Choroid plexus epithelial cell (primary cell): Measurements from ENCODE around the gene MGAT4B.

Source experiments
- DNase-seq: peaks from one replicate; pipeline ENCODE4 v3.0.0-alpha.2; 2010; ENCODE audit warnings: low read depth
- H3K4me3 ChIP-seq: 2 replicates; pipeline ENCODE4 v1.5.1; 2011; ENCODE audit warnings: low read depth, mild to moderate bottlenecking, control low read depth, low read length, moderate library complexity
- TF ChIP-seq, protein P1 (sequence below): conservative IDR thresholded peaks from 2 replicates; pipeline ENCODE4 v1.5.1; 2011; ENCODE audit warnings: low read depth, mild to moderate bottlenecking, control low read depth, inconsistent platforms, low read length, moderate library complexity

MGAT4B gene

DNA sequence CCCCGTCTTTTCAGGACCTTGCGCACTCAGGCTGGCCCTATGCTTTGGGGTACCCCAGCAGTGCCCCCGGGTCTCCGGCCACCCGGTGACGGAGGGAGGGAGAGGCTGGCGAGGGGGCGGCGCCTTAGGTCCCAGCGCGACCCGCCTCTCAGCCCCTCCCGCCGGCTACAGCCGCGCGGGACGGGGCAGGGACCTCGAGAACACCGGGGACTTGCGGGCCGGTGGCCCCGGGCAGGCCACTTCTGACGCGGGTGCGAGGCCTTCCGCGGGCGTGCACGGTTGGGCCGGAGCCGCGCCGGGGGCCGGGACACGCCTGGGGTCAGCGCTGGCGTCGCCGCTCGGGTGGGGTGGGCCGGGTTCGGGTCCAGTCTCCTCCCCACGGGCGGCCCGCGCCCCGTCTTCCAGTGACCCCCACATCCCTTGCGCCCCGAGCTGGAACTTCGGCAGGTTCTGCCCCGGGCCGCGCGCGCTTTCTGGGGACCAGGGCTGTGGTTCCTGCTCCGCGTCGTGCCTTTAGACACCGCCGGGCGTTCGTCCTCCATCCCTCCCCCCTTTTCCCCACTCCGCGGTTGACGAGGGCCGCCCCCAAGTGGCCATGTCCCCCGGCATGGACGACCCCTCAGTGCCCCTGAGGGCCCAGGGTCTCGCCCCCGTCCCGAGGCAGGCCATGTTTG, 10.3 kb upstream of the MGAT4B start:
- DNase-seq, result no peak
- peak overlapping the region; percentile 53 for H3K4me3 ChIP-seq
- TF ChIP-seq, protein P1, sequence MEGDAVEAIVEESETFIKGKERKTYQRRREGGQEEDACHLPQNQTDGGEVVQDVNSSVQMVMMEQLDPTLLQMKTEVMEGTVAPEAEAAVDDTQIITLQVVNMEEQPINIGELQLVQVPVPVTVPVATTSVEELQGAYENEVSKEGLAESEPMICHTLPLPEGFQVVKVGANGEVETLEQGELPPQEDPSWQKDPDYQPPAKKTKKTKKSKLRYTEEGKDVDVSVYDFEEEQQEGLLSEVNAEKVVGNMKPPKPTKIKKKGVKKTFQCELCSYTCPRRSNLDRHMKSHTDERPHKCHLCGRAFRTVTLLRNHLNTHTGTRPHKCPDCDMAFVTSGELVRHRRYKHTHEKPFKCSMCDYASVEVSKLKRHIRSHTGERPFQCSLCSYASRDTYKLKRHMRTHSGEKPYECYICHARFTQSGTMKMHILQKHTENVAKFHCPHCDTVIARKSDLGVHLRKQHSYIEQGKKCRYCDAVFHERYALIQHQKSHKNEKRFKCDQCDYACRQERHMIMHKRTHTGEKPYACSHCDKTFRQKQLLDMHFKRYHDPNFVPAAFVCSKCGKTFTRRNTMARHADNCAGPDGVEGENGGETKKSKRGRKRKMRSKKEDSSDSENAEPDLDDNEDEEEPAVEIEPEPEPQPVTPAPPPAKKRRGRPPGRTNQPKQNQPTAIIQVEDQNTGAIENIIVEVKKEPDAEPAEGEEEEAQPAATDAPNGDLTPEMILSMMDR, result no peak

DNA sequence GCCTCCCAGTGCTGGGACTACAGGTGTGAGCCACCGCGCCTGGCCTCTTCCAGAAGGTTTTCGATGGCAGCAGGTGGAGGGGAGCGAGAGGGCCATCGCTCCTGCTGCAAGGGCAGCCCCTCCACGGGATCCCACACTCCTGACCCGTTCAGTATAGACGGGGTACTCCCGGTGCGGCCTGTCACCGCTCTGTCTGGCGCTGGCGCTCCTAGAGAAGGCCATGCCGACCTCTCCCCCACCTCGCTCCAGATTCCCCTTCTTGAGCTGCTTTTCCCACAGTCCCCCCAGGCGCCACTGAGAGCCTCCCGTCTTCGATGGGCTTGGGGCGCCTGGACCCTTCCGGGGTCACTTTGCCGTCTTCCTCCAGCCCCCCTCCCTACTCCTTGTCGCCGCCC, 9.7 kb upstream of the MGAT4B start:
- TF ChIP-seq, protein P1, result no peak
- DNase-seq, result no peak
- H3K4me3 ChIP-seq, result peak overlapping the region; percentile 53

DNA sequence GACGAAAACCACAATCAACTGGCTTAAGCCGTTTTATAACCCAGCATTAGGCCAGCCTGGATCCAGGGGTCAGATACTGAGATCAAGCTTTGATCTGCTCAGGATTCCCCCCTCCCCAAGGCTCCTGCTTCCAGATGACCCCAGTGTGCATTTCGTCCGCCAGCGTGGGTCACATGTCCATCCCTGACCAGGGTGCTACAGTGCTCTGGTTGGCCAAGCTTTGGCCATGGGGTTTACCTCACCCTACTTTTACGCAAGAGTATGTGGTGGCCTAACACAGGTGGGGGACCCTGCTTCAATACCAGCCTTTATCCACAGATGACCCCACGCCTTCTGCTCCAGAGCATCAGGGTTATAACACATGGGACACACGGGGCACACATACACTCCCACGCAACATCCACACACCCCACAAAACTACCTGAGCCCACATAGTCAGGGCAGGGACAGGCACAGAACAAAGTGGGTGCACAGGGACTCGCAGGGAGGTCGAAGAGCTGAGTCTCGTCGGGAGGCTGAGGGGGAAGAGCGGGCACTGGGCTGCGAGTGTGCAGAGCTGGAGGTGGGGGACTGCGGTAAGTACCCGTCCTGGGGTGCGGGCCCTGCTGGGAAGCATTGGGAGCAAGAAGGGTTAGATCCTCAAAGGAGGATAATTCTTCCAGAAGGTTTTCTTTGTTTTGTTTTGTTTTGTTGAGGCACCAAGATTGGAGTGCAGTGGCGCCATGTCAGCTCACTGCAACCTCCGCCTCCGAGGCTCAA, 9.0 kb upstream of the MGAT4B start:
- H3K4me3 ChIP-seq, result no peak overlapping the region
- TF ChIP-seq, protein P1, result no peak
- no peak for DNase-seq

DNA sequence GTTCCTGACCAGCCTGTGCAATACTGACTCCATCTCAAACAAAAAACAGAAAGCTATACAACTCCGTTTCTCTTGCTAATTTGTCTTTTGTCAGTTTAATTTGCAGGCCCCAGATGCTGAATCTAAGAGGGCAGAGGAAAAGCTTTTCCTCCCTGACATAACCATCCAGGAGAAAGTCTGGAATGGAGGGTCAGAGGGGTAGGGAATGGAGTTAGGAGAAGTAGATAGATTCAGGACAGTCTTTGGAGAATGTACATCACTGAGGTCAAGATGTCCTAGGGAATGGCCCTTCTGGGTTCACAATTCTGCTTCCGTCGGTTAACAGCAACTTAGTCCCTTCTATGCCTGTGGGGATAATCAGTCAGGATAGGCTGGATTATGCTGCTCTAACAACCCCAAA, 7.4 kb upstream of the MGAT4B start:
- DNase-seq, result no peak
- H3K4me3 ChIP-seq, result no peak overlapping the region
- TF ChIP-seq, protein P1, result no peak

DNA sequence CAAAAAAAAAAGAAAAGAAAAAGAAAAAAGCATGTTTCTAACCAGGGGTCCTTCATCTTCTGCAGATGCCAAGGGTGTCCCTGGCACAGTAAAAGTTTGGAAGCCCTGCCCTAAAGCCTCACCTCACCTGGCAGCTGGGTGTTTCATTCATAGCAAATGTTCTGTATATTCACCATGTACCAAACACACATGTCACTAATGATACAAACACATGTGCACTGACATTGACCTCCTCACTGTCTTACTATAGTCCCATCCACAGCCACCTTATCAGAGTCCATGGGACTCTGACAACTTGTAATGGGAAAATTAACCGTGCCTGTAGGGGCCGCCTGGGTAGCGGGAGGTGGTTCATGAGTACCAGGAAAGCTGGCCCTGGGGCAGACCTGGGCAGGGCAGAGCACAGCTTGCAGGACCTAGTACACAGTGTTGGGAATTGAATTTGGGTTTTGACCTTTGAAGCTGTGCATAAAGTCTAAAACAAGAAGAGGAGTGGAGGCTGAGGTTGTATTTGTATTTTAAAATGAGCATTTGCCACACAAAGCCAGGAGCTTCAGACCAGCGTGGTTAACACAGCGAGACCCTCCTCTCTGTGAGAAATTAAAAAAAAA, 6.4 kb upstream of the MGAT4B start:
- TF ChIP-seq, protein P1, result no peak
- no peak for DNase-seq
- H3K4me3 ChIP-seq, result no peak overlapping the region

DNA sequence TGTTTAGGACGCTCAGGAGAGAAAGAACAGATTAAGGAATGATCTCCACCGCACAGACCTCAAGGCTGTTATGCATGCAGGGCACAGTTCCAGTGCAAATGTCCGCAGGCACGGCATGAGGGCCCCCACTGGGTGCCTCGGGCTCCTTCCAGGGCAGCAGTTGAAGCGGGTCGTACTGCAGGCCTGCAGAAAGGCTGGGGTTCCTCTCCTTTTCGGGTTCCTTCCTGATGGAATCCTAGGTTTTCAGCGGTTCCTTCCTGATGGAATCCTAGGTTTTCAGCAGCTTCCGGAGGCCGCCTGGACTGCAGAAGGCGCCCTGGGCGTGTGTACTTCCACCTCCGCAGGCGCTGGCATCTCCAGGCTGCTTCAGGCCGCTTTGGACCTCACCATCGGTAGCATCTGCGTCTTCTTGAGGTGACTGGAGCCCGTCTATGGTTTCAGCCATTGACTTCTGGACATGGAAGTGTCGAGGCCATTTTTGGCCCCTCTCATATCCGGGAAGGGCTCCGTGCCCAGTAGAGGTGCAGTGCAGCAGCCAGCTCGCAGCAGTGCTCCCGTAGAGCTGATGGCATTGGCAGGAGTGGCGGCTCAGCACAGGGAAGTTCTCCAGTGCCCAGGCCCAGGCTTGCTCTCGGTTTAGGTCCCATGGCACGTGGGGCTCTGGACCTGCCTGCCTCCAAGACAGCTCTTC, 5.6 kb upstream of the MGAT4B start:
- TF ChIP-seq, protein P1, result no peak
- DNase-seq, result no peak
- no peak overlapping the region for H3K4me3 ChIP-seq
